ENCODE measurements around the gene NUP88. TPM values are rescaled to one million over a fixed set of nuclear protein-coding genes. Genes with fewer than 3 reads are reported as not detected.

Gene NUP88
- total RNA-seq, 1 donor from 2014 or later, result 39.6 TPM

DNA sequence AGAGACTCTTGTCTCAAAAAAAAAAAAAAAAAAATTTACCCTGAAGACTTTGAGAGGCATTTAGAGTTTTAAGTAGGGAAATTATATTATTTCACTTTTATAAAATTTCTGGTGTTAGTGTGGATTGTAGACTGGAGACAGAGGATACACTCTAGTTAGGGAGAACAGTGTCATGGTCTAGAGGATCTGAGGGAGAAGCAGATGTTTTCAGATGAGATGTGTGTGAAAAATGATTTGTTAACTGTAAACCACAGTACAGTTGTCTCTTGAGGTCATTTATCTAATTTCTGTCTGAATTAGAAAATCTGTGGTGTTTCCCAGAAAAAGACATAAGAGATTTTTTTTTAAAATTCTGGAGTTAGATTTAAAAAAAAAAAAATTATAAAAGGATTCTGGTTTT is 54.8 kb downstream of the NUP88 start:
- ATAC-seq (ENCODE audit: poor library complexity) (no peak), DNase-seq (no peak)
- intact Hi-C loops (cut with DNase I), result no loop called here

- DNase-seq (no peak), ATAC-seq (ENCODE audit: poor library complexity) (no peak)
- intact Hi-C loops (cut with DNase I), result no loop called here
Observed at GRCh38 chr17:5364156-5364555, 55.3 kb downstream of the NUP88 start.

- ATAC-seq (ENCODE audit: poor library complexity) (no peak), DNase-seq (no peak)
- intact Hi-C loops (cut with DNase I), result no loop called here
Observed at GRCh38 chr17:5362162-5362811, 57.2 kb downstream of the NUP88 start.

GRCh38 chr17:5361426-5361825 is 58.0 kb downstream of the NUP88 start:
- intact Hi-C loops (cut with DNase I), result no loop called here
- DNase-seq, result no peak
- ATAC-seq (ENCODE audit: poor library complexity), result no peak

GRCh38 chr17:5355421-5356129 is 63.9 kb downstream of the NUP88 start:
- intact Hi-C loops (cut with DNase I), result no loop called here
- DNase-seq (no peak), ATAC-seq (ENCODE audit: poor library complexity) (peak; percentile 71)

DNA sequence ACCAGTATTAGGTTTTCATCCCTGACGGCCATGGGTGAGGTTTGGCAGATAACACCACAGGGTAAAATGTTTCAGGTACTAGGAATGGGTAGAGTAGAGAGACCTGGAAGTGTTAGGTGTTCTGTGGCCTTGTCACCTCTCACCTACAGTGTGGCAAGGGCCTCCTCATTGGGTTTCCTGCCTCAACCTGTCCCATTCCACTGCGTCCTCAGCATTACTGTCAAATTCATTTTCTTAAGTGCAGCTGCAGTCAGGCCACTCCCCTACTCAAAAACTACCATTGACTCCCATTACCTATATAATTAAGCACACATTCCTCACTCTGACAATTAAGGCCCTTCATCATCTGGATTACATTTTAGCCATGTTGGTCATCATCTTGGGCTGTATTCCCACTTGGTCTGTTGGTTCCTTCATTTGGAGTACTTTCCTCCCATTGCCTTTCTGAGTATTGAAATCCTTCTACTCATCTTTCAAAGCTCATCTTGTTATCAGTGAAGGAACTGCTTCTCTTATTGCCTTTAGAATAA is 64.5 kb downstream of the NUP88 start:
- DNase-seq (no peak), ATAC-seq (ENCODE audit: poor library complexity) (no peak)
- intact Hi-C loops (cut with DNase I), result no loop called here

DNA sequence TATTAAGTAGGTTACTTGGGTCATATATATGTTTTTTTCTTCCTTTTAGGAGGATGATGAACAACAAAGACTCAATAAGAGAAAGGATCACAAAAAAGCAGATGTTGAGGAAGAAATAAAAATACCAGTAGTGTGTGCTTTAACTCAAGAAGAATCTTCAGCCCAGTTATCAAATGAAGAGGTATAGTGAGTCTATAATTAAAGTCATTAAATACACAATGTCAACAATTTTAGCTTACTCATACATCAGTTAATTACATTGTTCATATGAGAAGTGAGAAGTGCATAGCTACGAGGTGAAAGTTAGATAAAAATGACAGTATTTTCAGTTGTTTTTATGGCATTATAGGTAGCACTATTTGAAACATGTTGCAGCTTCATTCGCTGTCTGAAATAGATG is 65.2 kb downstream of the NUP88 start:
- intact Hi-C loops (cut with DNase I), result no loop called here
- no peak for DNase-seq
- no peak for ATAC-seq (ENCODE audit: poor library complexity)

GRCh38 chr17:5352681-5353289 is 66.7 kb downstream of the NUP88 start:
- ATAC-seq (ENCODE audit: poor library complexity) (no peak), DNase-seq (no peak)
- intact Hi-C loops (cut with DNase I), result no loop called here

DNA sequence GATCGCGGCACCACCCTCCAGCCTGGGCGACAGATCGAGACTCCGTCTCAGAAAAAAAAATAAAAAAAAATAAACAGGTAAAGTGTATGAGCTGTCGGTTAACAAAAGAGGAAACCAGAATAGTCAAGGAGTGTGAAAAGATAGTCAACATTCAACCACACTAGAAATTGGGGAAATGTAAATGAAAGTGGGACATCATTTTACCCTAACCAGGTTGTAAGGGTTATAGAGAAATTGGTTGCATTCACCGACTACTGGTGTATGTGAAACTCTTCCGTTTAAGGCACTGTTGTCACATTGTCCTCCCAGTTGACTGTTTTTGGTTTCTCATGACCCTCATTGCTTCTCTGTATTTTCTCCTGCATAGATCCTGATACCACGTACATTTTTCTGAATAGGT is 74.5 kb downstream of the NUP88 start:
- DNase-seq (no peak), ATAC-seq (ENCODE audit: poor library complexity) (no peak)
- intact Hi-C loops (cut with DNase I), result no loop called here

Other genes with a start within 250 kb of the NUP88 start
- 5.2 TPM for gene ZNF594, start 227.8 kb downstream of the NUP88 start, total RNA-seq
- 1.00 TPM for gene SCIMP, start 184.8 kb downstream of the NUP88 start, total RNA-seq
- 51.7 TPM for gene RABEP1, start 137.4 kb downstream of the NUP88 start, total RNA-seq
- gene RPAIN, start 520 bp upstream of the NUP88 start, total RNA-seq, result 24.8 TPM
- 128 TPM for gene C1QBP, start 19.5 kb upstream of the NUP88 start, total RNA-seq
- gene DHX33, start 49.3 kb upstream of the NUP88 start, total RNA-seq, result 4.0 TPM
- 24.7 TPM for gene DERL2, start 66.5 kb upstream of the NUP88 start, total RNA-seq
- gene MIS12, start 66.9 kb upstream of the NUP88 start, total RNA-seq, result 10.0 TPM
- gene NLRP1, start 164.8 kb upstream of the NUP88 start, total RNA-seq, result 7.9 TPM